Neuronal stem cell (in vitro differentiated cells): ENCODE measurements around the gene INSIG2.

ENCODE experiments used
- DNase-seq: peaks from one replicate; pipeline ENCODE4 v3.0.0-alpha.2; 2013; ENCODE audit warnings: low spot score
- H2AFZ ChIP-seq: one replicate; pipeline ENCODE4 v1.6.1; 2013; ENCODE audit warnings: mild to moderate bottlenecking, low read length, inconsistent platforms
- H2AK5ac ChIP-seq: 2 replicates; pipeline ENCODE4 v1.6.1; 2013; ENCODE audit warnings: low read depth, mild to moderate bottlenecking, inconsistent platforms, low read length, moderate library complexity, mixed read lengths
- H2BK120ac ChIP-seq: 2 replicates; pipeline ENCODE4 v1.6.1; 2013; ENCODE audit warnings: low read depth, mild to moderate bottlenecking, inconsistent platforms, low read length, moderate library complexity, mixed read lengths
- H2BK12ac ChIP-seq: one replicate; pipeline ENCODE4 v1.6.1; 2013; ENCODE audit warnings: low read length, inconsistent platforms
- H2BK15ac ChIP-seq: 2 replicates; pipeline ENCODE4 v1.6.1; 2013; ENCODE audit warnings: mild to moderate bottlenecking, low read length, inconsistent platforms, mixed read lengths
- H2BK5ac ChIP-seq: one replicate; pipeline ENCODE4 v1.6.1; 2013; ENCODE audit warnings: inconsistent platforms, mild to moderate bottlenecking, low read length, moderate library complexity
- H3K14ac ChIP-seq: one replicate; pipeline ENCODE4 v1.6.1; 2013; ENCODE audit warnings: low read length, inconsistent platforms
- H3K18ac ChIP-seq: 2 replicates; pipeline ENCODE4 v1.6.1; 2013; ENCODE audit warnings: low read length, inconsistent platforms
- H3K23ac ChIP-seq: 2 replicates; pipeline ENCODE4 v1.6.1; 2013; ENCODE audit warnings: low read depth, mild to moderate bottlenecking, mixed read lengths, low read length, inconsistent platforms; ENCODE audit not compliant: poor library complexity
- H3K27ac ChIP-seq: replicated peaks from 3 replicates; pipeline ENCODE4 v1.5.1; 2013; ENCODE audit warnings: low read length, inconsistent platforms
- H3K27me3 ChIP-seq, 3 experiments: 2 replicates each; pipeline ENCODE4 v1.6.1; 2013; ENCODE audit warnings: low read length in 3 of 3, mild to moderate bottlenecking in 2 of 3, inconsistent platforms in 1 of 3, low read depth in 1 of 3, mixed read lengths in 1 of 3, moderate library complexity in 1 of 3; ENCODE audit not compliant: control insufficient read depth in 3 of 3, insufficient read depth in 3 of 3
- H3K36me3 ChIP-seq, 2 donors: replicated peaks in 1 of 2; 2 replicates each; pipeline ENCODE4 v1.6.1; 2013; ENCODE audit warnings: low read length in 2 of 2; ENCODE audit not compliant: control insufficient read depth in 2 of 2, insufficient read depth in 2 of 2
- H3K4ac ChIP-seq: 2 replicates; pipeline ENCODE4 v1.6.1; 2013; ENCODE audit warnings: inconsistent platforms, mild to moderate bottlenecking, low read length, moderate library complexity
- H3K4me1 ChIP-seq, 2 donors: 1 replicate in 1 of 2; 2 replicates in 1 of 2; pipeline ENCODE4 v1.6.1; 2013; ENCODE audit warnings: low read length in 2 of 2, low read depth in 1 of 2; ENCODE audit not compliant: control insufficient read depth in 2 of 2, insufficient read depth in 1 of 2
- H3K4me2 ChIP-seq: one replicate; pipeline ENCODE4 v1.6.1; 2013; ENCODE audit warnings: mild to moderate bottlenecking, low read length, inconsistent platforms; ENCODE audit not compliant: insufficient read depth, poor library complexity, severe bottlenecking
- H3K4me3 ChIP-seq, 2 donors: 2 replicates each; pipeline ENCODE4 v1.5.1; 2013; ENCODE audit warnings: low read length in 2 of 2, mild to moderate bottlenecking in 2 of 2, inconsistent platforms in 1 of 2, moderate library complexity in 1 of 2
- H3K79me1 ChIP-seq: one replicate; pipeline ENCODE4 v1.6.1; 2013; ENCODE audit warnings: low read depth, mild to moderate bottlenecking, inconsistent platforms, low read length, moderate library complexity
- H3K9ac ChIP-seq: one replicate; pipeline ENCODE4 v1.6.1; 2013; ENCODE audit warnings: mild to moderate bottlenecking, low read depth, low read length, inconsistent platforms; ENCODE audit not compliant: poor library complexity
- H3K9me3 ChIP-seq, 2 donors: replicated peaks in 1 of 2; 2 replicates each; pipeline versions ENCODE3 to v1.6.1; 2013; ENCODE audit warnings: low read length in 2 of 2, mild to moderate bottlenecking in 2 of 2, inconsistent platforms in 1 of 2, low read depth in 1 of 2, mixed read lengths in 1 of 2, moderate library complexity in 1 of 2; ENCODE audit not compliant: control insufficient read depth in 2 of 2, insufficient read depth in 1 of 2
- H4K8ac ChIP-seq: one replicate; pipeline ENCODE4 v1.6.1; 2013; ENCODE audit warnings: low read depth, mild to moderate bottlenecking, inconsistent platforms, low read length, moderate library complexity
- H4K91ac ChIP-seq: one replicate; pipeline ENCODE4 v1.6.1; 2013; ENCODE audit warnings: low read length, low read depth, mild to moderate bottlenecking, inconsistent platforms; ENCODE audit not compliant: poor library complexity
- WGBS, 2 donors: extraction: QIAGEN DNeasy Blood & Tissue Kit; methylation state at CpG; one replicate each; pipeline ENCODE4 v1.1.7; 2013; ENCODE audit warnings: missing lambda C conversion rate in 2 of 2, mixed read lengths in 1 of 2; ENCODE audit not compliant: insufficient read length in 2 of 2, insufficient replicate concordance in 1 of 2; ENCODE audit errors: extremely low coverage in 2 of 2; 5-methylcytosine and 5-hydroxymethylcytosine counted together

INSIG2 gene

DNA sequence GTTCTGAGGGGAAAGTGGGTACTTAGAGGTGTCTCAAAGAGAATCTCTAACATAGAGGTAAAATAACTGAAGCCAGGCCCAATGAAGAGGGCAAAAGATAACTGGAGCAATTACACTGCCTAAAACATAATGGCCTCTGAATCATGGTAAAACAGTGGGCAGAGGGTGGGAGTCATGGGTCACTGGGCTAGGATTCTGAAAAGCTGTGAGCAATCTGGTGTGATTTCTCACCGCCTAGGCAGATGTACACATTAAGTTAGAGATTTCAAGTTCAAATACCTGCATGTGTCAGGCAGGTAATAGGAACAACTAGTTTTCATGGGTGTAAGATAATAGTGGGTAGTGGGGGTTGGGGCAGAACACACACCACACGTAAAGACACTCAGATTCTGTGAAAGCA lies 45.6 kb downstream of the INSIG2 start:
- WGBS, 2 donors: no CpG with 5 or more reads among the region's 2 CpGs
- H3K14ac ChIP-seq: no peak overlapping the region

DNA sequence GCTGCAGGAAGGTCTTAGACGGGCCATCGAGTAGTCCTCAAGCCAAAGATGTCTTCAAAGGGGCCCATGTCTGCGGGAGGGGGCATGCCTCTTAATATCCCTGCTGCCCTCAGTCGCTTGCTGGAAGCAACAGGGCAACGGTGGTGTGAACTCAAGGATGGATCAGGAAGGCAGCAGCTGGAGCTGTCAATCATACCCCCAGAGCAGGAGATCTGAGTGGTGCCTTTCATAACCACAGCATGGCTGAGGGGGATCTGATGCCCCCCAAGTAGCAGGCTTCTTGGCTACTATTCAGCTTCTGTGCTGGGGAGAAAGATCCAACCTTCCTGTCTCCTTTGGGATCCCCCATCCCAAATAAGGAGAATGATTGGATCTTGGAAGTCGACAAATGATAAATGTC lies 46.4 kb downstream of the INSIG2 start:
- Histone ChIP-seq H3K23ac (no peak overlapping the region), H3K18ac (no peak overlapping the region), H3K9ac (no peak overlapping the region), H3K27me3 (peaks cover 0 to 2% (median 0%) of the 10 kb centered on the region in 3 experiments), H3K36me3 (no peaks in the 10 kb centered on the region), H4K91ac (no peak overlapping the region), H2BK5ac (no peak overlapping the region), H3K4me3 (no peak overlapping the region), H2BK12ac (no peak overlapping the region), H2BK120ac (no peak overlapping the region), H4K8ac (no peak overlapping the region), H3K4me2 (no peak overlapping the region), H3K4me1 (no peaks in the 10 kb centered on the region), H3K14ac (no peak overlapping the region), H3K27ac (no peak overlapping the region), H3K4ac (no peak overlapping the region), H2BK15ac (no peak overlapping the region), H2AK5ac (no peak overlapping the region), H2AFZ (no peak overlapping the region), H3K79me1 (no peaks in the 10 kb centered on the region), H3K9me3 (no peaks in the 10 kb centered on the region)
- no peak for DNase-seq
- no CpG with 5 or more reads among the region's 6 CpGs for WGBS, 2 donors

More for the DNA sequence above, 45.6 kb downstream of the INSIG2 start:
- H4K8ac ChIP-seq: no peak overlapping the region
- no peak overlapping the region for H2BK5ac ChIP-seq
- H3K4me3 ChIP-seq: no peak overlapping the region
- H2BK120ac ChIP-seq: no peak overlapping the region
- no peaks in the 10 kb centered on the region for H3K36me3 ChIP-seq
- no peak overlapping the region for H3K9ac ChIP-seq
- no peaks in the 10 kb centered on the region for H3K4me1 ChIP-seq
- H3K27me3 ChIP-seq: peaks cover 0 to 2% (median 0%) of the 10 kb centered on the region in 3 experiments
- no peak overlapping the region for H3K18ac ChIP-seq
- no peak overlapping the region for H2BK12ac ChIP-seq
- no peaks in the 10 kb centered on the region for H3K9me3 ChIP-seq
- no peak overlapping the region for H3K23ac ChIP-seq
- H3K4me2 ChIP-seq: no peak overlapping the region
- H2BK15ac ChIP-seq: no peak overlapping the region
- H2AK5ac ChIP-seq: no peak overlapping the region
- H3K79me1 ChIP-seq: no peaks in the 10 kb centered on the region
- no peak overlapping the region for H4K91ac ChIP-seq
- no peak for DNase-seq
- no peak overlapping the region for H3K4ac ChIP-seq
- no peak overlapping the region for H3K27ac ChIP-seq
- H2AFZ ChIP-seq: no peak overlapping the region

DNA sequence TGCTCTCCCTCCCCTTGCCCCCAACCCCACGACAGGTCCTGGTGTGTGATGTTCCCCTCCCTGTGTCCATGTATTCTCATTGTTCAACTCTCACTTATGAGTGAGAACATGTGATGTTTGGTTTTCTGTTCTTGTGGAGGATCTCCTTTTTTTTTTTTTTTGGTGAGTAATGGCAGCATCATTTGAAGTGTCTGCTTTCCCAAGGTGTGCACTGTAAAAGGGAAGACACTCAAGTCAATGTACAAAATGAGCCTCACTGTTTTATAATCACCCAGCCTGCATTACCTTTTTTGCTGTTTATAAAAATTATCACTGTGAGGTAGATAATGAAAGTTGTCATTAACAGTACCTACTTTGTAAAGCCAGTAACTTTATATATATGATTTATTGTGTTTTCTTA lies 56.9 kb downstream of the INSIG2 start:
- H3K4ac ChIP-seq: no peak overlapping the region
- no peak overlapping the region for H3K18ac ChIP-seq
- H4K8ac ChIP-seq: no peak overlapping the region
- H2AFZ ChIP-seq: no peak overlapping the region
- no CpG with 5 or more reads among the region's 1 CpG for WGBS, 2 donors
- no peak overlapping the region for H3K4me2 ChIP-seq
- H3K36me3 ChIP-seq: no peaks in the 10 kb centered on the region
- H3K4me3 ChIP-seq: no peak overlapping the region
- H2BK5ac ChIP-seq: no peak overlapping the region
- peaks cover 0 to 11% (median 0%) of the 10 kb centered on the region in 3 experiments for H3K27me3 ChIP-seq
- H3K79me1 ChIP-seq: no peaks in the 10 kb centered on the region
- no peak overlapping the region for H2BK15ac ChIP-seq
- no peak overlapping the region for H3K9ac ChIP-seq
- DNase-seq: no peak
- H3K9me3 ChIP-seq: no peaks in the 10 kb centered on the region
- H3K23ac ChIP-seq: no peak overlapping the region
- no peak overlapping the region for H3K14ac ChIP-seq
- no peaks in the 10 kb centered on the region for H3K4me1 ChIP-seq
- no peak overlapping the region for H2AK5ac ChIP-seq
- H2BK120ac ChIP-seq: no peak overlapping the region
- H4K91ac ChIP-seq: no peak overlapping the region
- H2BK12ac ChIP-seq: no peak overlapping the region
- no peak overlapping the region for H3K27ac ChIP-seq

DNA sequence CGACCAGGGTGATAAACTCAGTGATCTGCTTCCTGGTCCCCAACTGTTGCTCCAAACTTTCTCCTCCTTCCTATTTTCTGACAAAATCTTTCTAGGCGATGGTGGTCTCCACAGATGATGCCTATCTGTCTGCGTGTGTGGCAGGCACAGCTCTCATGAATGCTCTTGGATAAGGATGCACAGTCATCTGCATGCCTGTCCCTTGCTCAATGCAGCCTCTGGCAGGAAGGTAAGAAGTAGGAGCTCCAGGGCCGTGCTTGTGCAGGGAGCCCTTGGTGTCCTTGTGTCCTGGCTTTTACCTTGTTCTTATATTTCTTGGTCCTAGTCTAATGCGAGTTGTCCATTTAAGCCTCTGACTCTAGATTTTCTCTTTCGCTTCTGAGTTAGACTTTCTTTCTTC lies 57.5 kb downstream of the INSIG2 start:
- Histone ChIP-seq H3K4me1 (no peaks in the 10 kb centered on the region), H2BK5ac (no peak overlapping the region), H3K4ac (no peak overlapping the region), H3K4me3 (no peak overlapping the region), H3K79me1 (no peaks in the 10 kb centered on the region), H2AFZ (no peak overlapping the region), H2BK15ac (no peak overlapping the region), H3K9ac (no peak overlapping the region), H4K91ac (no peak overlapping the region), H3K27ac (no peak overlapping the region), H4K8ac (no peak overlapping the region), H2BK12ac (no peak overlapping the region), H2AK5ac (no peak overlapping the region), H2BK120ac (no peak overlapping the region), H3K14ac (no peak overlapping the region), H3K9me3 (no peaks in the 10 kb centered on the region), H3K36me3 (no peaks in the 10 kb centered on the region), H3K18ac (no peak overlapping the region), H3K4me2 (no peak overlapping the region), H3K27me3 (peaks cover 0 to 17% (median 0%) of the 10 kb centered on the region in 3 experiments), H3K23ac (no peak overlapping the region)
- no peak for DNase-seq
- no CpG with 5 or more reads among the region's 6 CpGs for WGBS, 2 donors
